CD4-positive, alpha-beta T cell treated with Interleukin-4 for 1 hour (primary cell): ENCODE results near the gene FAM50B.

ENCODE experiments used
- DNase-seq, 2 donors: peaks; one replicate each; pipeline ENCODE4 v3.0.0-alpha.2; 2020 to 2022

FAM50B gene, protein sequence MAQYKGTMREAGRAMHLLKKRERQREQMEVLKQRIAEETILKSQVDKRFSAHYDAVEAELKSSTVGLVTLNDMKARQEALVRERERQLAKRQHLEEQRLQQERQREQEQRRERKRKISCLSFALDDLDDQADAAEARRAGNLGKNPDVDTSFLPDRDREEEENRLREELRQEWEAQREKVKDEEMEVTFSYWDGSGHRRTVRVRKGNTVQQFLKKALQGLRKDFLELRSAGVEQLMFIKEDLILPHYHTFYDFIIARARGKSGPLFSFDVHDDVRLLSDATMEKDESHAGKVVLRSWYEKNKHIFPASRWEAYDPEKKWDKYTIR

GRCh38 chr6:3848925-3849605 is at the start of gene FAM50B:
Gene FAM50B, plus strand, starts transcription at chr6:3849373. Its CDS starts 439 bp downstream, at chr6:3849812.
- DNase-seq = peak; percentile 92 to 93

GRCh38 chr6:3799719-3800118 is 49.5 kb upstream of the FAM50B start:
- DNase-seq = no peak

DNA sequence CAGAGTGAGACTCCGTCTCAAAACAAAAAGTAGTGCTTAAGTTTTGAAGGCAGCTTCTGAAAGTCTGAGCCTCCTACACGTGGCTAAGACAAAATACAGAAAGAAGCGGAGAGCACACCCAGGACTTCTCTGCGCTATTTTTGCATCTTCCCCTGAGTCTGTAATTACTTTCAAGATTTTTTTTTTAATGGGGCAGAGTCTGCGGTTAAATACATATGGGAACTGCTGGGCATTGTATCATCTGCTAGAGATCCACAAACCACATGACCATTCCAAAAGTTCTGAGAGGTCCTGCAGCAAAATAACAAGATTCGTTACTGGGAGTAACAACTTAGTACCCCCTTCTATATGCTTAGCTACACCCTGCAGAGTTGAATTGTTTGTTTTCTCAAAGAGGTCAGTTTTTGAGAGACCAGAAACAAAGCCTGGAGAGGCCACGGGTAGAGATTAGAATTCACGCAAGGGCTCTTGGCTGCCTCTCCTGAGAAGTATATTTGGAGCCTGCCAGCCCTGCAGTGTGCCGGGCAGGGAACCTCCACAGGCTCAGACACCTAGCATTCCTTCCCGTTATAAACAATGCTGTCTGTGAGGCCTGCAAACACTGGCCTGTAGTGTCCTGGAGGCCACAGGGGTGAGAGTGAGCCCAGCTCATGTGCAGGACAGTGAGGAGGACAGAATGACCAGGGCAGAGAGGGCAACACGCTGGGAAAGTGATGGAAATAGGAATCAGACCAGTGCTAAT is 48.2 kb upstream of the FAM50B start:
- DNase-seq = no peak

DNA sequence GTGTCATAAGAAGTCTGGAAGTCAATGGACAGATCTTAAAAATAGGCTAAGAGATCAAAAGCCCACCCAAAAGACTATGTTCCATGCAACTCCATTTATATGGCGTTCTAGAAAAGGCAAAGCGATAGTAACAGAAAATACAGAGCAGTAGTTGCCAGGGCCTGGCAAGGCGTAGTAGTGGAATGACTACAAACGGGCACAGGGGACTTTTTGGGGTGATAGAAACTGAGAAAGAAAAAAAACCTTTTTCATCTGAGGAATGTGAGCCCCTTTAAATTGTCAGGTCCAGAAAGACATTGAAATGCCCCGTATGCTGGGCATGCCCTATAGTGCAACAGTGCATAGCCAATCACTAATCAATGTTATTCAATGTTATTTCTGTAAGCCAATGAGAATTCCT is 47.2 kb upstream of the FAM50B start:
- DNase-seq = no peak

- DNase-seq = no peak
These were observed 45.3 kb upstream of the FAM50B start for GRCh38 chr6:3803627-3804468.

- no peak for DNase-seq
These were observed 44.2 kb upstream of the FAM50B start for GRCh38 chr6:3804964-3805363.

DNA sequence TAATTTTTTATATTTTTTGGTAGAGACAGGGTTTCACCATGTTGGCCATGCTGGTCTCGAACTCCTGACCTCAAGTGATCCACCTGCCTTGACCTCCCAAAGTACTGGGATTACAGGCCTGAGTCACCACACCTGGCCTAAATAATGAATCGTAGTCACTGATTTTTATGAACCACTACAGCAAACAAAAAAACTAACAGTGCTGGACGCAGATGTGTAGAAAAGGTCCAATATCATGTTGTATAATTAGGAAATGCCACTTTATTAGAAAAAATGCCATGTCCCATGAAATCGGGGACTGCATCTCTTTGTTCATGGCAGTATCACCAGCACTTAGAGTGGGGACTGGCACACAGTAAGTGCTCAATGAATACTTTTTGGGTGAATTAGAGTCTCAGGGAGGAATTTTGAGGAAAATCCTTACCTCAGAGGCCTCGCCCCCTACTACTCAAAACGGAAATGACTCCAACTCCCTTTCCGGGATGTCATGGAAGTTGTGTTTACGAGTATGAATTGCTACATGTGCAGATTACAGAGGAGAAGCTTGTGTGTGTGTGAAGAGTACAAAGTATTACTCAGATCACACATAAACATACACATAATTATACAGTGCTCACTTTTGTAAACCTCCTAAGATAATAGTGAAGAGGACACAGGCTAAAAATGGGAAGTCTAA is 43.6 kb upstream of the FAM50B start:
- no peak for DNase-seq

DNA sequence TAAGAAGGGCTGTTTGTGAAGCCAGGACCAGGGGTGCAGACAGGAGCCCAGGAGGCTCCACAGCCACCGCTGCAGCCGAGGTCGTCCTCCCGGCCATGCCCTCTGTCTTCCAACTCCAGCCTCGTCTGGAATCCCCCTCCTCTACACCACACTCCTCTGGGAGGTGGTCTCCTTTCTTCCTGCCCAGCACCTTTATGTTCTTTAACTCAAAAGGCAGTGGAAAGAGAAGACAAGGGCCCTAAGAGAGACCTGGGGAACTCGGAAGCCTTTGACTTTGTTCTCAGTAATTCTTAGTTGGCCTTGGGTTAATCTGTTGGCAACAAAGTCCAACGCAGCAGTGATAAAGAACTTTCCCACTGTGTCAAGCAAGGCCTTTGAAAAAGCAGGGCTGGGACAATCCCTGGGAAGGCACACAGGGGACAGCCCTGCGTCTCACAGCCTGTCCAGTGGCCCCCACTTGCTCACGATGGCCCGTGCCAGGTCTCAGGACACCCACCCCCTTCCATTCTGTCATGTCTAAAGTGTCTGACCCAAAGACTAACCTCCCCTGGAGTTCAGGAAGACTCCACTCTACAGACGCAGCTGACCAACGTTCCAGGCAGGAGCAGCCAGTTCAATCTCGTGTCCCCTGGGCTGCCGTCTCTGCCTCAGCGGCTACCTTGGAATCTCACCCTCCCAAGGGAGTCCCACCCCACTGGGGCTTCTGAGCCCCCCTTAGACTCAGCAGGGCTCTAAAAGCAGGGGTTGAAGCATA is 42.8 kb upstream of the FAM50B start:
- DNase-seq = no peak

DNA sequence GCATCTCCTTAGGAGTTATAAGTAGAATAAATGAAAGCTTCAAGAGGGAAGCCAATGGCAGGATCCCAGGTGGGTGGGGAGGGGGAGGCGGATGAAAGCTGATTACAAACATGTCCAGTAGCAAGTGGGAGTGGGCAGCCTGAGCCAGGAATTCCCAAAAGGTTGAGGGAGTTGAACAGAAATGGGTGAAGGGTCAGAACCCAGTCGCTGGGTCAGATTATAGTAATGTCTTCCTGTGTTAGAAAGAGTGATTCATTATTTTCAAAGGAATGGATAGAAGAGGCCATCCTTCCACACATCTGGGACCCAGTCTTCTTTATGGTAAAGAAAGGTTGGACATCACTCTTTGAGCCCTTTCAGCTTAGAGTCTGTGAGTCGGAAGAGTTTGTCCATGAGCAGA is 41.0 kb upstream of the FAM50B start:
- no peak for DNase-seq

DNA sequence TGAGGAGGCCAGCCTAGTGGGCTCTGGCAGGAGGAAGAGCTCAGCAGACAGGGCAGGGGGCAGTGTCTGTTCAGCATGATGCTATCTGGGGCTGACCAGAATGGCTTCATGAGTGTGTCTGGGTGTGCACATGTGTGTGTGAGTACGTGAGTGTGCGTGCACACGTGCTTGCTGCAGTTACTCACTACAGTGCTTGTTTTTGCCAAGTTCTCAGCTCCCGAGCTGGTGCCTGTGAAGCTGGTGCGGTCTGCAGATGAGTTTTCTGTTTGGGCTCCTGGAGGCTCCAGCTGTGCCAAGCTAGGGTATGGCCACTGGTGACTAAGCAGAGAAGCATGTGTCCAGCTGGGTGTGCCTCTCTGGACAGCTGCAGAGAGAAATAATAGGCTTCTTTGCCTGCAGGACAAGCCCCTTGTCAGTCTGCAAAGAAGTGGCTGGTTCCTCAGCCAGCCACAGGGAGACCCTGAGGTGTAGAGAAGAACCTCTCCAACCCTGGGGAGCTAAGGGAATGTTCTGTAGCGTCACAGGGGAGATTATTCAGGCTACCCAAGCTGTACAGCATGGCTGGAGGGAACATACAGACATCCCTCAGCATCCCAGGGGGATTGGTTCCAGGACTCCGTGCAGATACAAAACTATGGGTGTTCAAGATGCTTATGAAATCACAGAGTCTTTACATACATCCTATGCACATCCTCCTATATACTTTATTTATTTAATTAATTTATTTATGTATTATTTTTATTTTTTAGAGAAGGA is 40.2 kb upstream of the FAM50B start:
- DNase-seq = no peak

GRCh38 chr6:3809515-3809891 is 39.7 kb upstream of the FAM50B start:
- DNase-seq = no peak

DNA sequence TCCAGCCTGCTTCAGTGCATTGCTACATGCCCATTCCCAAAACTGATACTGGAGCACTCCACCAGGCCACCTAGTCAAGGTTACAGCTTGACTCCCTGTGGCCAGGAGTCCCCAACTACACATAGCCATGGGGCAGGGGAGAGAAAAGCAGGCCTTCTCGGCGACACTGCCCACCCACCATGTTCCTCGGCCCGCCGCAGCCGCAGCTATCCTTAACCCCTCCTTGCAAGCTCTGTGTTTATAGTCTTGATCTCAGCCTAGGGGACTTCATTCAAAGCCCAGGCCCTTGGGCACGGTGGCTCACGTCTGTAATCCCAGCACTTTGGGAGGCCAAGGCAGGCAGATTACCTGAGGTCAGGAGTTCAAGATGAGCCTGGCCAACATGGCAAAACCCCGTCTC is 39.2 kb upstream of the FAM50B start:
- no peak for DNase-seq

- DNase-seq = no peak
These were observed 38.0 kb upstream of the FAM50B start for GRCh38 chr6:3811191-3811590.

DNA sequence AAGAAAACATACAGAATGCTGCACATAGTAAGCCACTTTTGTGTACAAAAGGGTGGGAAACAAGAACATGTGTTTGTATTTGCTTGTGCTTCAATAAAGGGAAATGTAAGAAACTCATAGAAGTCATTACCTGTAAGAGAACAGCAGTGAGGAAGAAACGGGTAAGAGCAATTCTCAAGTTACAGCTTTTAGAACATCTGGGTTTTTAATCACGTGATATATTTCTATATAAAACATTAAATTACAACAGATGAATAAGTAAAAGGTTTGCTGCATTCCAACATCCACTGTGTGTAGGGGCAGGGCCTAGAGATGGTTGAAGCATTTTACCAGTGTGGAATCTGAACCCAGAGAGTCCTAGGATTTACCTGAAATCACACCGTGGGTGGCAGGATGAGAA is 36.6 kb upstream of the FAM50B start:
- no peak for DNase-seq

DNA sequence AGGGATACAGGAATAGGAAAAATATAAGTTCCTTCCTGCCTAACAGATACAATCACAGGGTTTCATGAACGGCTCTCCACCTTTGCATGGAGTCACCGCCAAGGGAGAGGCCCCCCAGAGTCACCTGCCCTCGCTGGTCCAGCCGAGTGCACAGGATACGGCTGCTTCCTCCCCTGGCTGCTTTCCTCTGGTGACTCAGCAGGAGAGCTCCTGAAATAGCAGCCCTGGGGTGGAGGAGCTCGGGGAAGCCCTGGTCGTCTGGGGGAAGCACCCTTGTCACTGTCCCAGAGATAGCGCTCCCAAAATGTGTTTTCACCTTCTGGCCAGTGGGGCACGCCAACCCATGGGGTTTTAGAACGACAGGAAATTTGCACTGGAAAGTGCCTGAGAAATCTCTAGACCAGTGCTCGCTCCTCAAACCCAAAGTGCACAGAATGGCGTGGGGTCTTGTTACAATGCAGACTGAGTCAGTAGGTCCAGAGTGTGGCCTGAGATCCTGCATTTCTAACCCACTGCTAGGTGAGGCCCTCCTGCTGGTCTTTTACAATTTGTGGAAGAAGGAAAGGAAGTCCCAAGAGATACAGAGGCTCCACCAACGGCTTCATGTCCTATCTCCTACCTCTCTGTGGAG is 35.9 kb upstream of the FAM50B start:
- DNase-seq = no peak

GRCh38 chr6:3813918-3814317 is 35.3 kb upstream of the FAM50B start:
- no peak for DNase-seq

DNA sequence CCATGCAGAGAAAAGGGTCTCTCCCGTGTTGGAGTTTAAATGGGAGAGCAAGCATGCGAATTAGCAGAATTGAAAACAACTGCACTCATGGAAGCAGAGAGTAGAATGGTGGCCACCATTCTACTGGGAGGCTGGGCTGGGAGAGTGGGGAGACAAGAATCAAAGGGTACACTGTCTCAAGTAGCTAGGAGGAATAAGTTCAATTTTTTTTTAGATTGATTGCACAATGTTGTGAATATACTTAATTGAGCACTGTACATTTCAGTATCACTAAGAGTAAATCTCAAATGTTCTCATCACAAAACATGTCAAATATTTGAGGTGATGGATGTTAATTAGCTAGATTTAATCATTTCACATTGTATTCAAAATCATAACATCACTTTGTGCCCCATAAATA is 34.6 kb upstream of the FAM50B start:
- DNase-seq = no peak

DNA sequence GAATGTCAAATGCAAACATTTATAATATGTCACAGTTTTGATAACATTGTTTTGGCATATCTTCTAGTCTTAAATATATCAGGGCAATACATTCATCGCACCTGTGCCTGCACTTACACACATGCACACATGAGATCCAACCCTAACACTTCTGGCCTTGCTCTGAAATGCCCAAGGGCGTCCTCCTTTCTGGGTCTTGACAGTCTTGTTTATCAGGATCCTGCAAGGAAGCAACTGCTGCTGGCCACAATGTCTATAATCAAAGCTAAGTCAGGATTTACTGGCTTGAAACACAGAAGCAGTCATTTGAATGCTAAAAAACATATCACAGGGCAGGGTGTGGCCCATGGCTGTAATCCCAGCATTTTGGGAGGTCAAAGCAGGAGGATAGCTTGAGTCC is 32.9 kb upstream of the FAM50B start:
- no peak for DNase-seq

DNA sequence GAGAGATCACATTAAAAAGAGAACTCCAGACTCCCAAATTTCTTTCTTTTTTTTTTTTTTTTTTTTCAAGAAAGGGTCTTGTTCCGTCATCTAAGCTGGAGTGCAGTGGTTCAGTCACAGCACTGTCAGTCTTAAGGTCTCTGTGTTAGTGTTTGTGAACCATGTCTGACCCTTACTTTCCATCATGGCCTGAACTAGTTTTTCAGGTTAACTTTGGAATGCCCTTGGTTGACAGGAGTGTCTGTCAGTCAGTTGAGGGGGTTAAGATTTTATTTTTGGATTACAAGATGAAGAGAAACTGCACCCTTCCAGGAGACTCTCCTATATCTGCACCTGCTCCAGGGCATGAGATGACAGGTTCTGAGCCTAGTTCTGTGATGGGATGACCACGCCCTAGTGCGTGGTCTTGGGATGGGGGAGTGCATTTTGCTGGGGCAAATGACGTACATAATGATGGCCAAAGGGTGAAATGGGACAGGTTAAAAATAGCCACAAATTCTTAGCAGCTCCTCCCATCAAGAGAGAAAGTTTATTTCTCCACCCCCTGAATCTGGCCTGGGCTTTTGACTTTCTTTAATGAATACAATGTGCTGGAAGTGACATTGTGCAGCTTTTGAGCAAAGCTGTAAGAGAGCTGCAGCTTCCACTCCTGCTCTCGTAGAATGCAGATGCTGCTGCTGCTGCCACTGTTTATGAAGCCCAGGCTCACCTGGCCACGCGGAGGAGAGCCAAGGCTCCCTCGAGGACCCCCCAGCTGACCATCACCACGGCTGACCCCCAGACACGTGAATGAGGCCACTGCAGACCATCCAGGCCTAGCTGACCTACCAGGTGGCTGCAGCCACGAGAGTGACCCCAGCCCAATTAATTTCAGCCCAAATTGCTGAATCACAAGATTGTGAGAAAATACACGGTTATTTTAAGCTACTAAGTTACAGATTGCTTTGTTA is 29.7 kb upstream of the FAM50B start:
- DNase-seq = no peak
